Measurements from ENCODE around the gene FILIP1.

Gene FILIP1

GRCh38 chr6:75409928-75410327, 83.7 kb downstream of the FILIP1 start:
- DNase-seq: no peak
- Histone ChIP-seq H3K4me3 (ENCODE audit: low read depth, low read length) (no peak overlapping the region), H3K9me3 (ENCODE audit: severe bottlenecking) (peaks cover 2% of the 10 kb centered on the region), H3K27ac (no peak overlapping the region), H3K36me3 (no peaks in the 10 kb centered on the region), H3K27me3 (ENCODE audit: insufficient read depth, low read depth, severe bottlenecking) (no peaks in the 10 kb centered on the region)
- no peak for TF ChIP-seq CTCF (IDR thresholded peaks at IDR 0.05; ENCODE audit: low read depth, low read length)

- no peak for TF ChIP-seq CTCF (IDR thresholded peaks at IDR 0.05; ENCODE audit: low read depth, low read length)
- DNase-seq: no peak
- peaks cover 2% of the 10 kb centered on the region for H3K9me3 ChIP-seq (ENCODE audit: severe bottlenecking)
- H3K36me3 ChIP-seq: no peaks in the 10 kb centered on the region
- no peak overlapping the region for H3K27ac ChIP-seq
- no peaks in the 10 kb centered on the region for H3K27me3 ChIP-seq (ENCODE audit: insufficient read depth, low read depth, severe bottlenecking)
- no peak overlapping the region for H3K4me3 ChIP-seq (ENCODE audit: low read depth, low read length)
Observed at GRCh38 chr6:75409286-75409685, 84.3 kb downstream of the FILIP1 start.

GRCh38 chr6:75403563-75404080, 90.0 kb downstream of the FILIP1 start:
- no peaks in the 10 kb centered on the region for H3K27me3 ChIP-seq (ENCODE audit: insufficient read depth, low read depth, severe bottlenecking)
- no peak overlapping the region for H3K4me3 ChIP-seq (ENCODE audit: low read depth, low read length)
- no peak for TF ChIP-seq CTCF (IDR thresholded peaks at IDR 0.05; ENCODE audit: low read depth, low read length)
- no peak for DNase-seq
- H3K9me3 ChIP-seq (ENCODE audit: severe bottlenecking): no peaks in the 10 kb centered on the region
- no peaks in the 10 kb centered on the region for H3K36me3 ChIP-seq
- no peak overlapping the region for H3K27ac ChIP-seq

GRCh38 chr6:75402296-75402695, 91.3 kb downstream of the FILIP1 start:
- no peaks in the 10 kb centered on the region for H3K9me3 ChIP-seq (ENCODE audit: severe bottlenecking)
- H3K27me3 ChIP-seq (ENCODE audit: insufficient read depth, low read depth, severe bottlenecking): no peaks in the 10 kb centered on the region
- no peaks in the 10 kb centered on the region for H3K36me3 ChIP-seq
- H3K4me3 ChIP-seq (ENCODE audit: low read depth, low read length): no peak overlapping the region
- TF ChIP-seq CTCF (IDR thresholded peaks at IDR 0.05; ENCODE audit: low read depth, low read length): no peak
- no peak overlapping the region for H3K27ac ChIP-seq
- no peak for DNase-seq

GRCh38 chr6:75397656-75398465, 95.7 kb downstream of the FILIP1 start:
- Histone ChIP-seq H3K36me3 (no peaks in the 10 kb centered on the region), H3K27ac (no peak overlapping the region), H3K9me3 (ENCODE audit: severe bottlenecking) (no peaks in the 10 kb centered on the region), H3K4me3 (ENCODE audit: low read depth, low read length) (no peak overlapping the region), H3K27me3 (ENCODE audit: insufficient read depth, low read depth, severe bottlenecking) (no peaks in the 10 kb centered on the region)
- DNase-seq: no peak
- no peak for TF ChIP-seq CTCF (IDR thresholded peaks at IDR 0.05; ENCODE audit: low read depth, low read length)
